ENCODE measurements around the gene SCLT1.
A peak's percentile ranks its signal among the peaks of the same experiment; 100 is the strongest.

Gene SCLT1

DNA sequence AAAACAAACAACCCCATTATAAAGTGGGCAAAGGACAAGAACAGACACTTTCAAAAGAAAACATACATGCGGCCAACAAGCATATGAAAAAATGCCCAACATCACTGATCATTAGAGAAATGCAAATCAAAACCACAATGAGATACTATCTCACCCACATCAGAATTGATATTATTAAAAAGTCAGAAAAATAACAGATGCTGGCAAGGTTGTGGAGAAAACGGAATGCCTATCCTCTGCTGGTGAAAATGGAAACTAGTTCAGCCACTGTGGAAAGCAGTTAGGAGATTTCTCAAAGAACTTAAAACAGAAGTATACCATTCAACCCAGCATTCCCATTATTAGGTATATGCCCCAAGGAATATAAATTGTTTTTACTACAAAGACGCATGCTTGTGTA lies 171.4 kb downstream of the SCLT1 start:
- Histone ChIP-seq H3K27ac (no peak overlapping the region), H3K27me3 (no peaks in the 10 kb centered on the region), H3K9ac (no peak overlapping the region), H4K20me1 (no peaks in the 10 kb centered on the region), H3K4me2 (no peak overlapping the region), H3K4me1 (peaks cover 0 to 15% (median 4%) of the 10 kb centered on the region in 10 experiments; a peak in 10 of 20 replicates), H3K9me3 (replicated peaks in 1 of 11) (peaks cover 0 to 17% (median 7%) of the 10 kb centered on the region in 11 experiments; a peak in 13 of 22 replicates), H3K36me3 (peaks cover 5 to 21% (median 14%) of the 10 kb centered on the region in 11 experiments; a peak in 20 of 22 replicates), H3K4me3 (no peak overlapping the region)
- TF ChIP-seq Cebpa-rat (IDR thresholded peaks at IDR 0.05) = no peak

DNA sequence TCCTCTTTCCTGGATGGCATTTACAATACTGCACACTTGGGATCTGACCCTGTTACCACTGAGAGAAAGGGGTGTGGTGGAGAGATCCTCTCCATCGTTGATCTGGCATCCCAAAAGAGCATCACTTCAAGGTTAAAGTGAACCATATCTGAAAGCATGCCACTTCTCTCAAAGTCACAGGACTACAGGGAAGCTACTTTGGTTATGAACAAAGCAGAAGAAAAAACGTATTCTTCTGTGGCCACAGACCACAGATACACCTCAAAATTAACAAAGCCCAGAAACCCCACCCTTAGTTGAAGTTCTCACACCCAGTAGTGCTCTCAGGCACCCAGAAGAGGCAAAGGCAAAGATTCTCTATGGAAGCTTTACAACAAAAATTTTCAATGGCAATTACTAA lies 175.6 kb downstream of the SCLT1 start:
- no peaks in the 10 kb centered on the region for H3K27me3 ChIP-seq
- H4K20me1 ChIP-seq = no peaks in the 10 kb centered on the region
- H3K4me3 ChIP-seq = no peak overlapping the region
- TF ChIP-seq Cebpa-rat (IDR thresholded peaks at IDR 0.05) = no peak
- H3K27ac ChIP-seq = peak overlapping the region in 1 of 11 experiments; percentile 74; a peak in 1 of 22 replicates
- peaks cover 0 to 55% (median 23%) of the 10 kb centered on the region in 10 experiments; a peak in 14 of 20 replicates for H3K4me1 ChIP-seq
- no peak overlapping the region for H3K9ac ChIP-seq
- peaks cover 0 to 3% (median 0%) of the 10 kb centered on the region in 11 experiments; a peak in 1 of 22 replicates for H3K36me3 ChIP-seq
- peak overlapping the region in 3 of 11 experiments; percentile 59 to 79 (median 64); a peak in 5 of 22 replicates for H3K4me2 ChIP-seq
- H3K9me3 ChIP-seq (replicated peaks in 1 of 11) = no peaks in the 10 kb centered on the region; a peak in 1 of 22 replicates

- peak overlapping the region in 5 of 11 experiments; percentile 10 to 74 (median 58); a peak in 8 of 22 replicates for H3K27ac ChIP-seq
- H3K9ac ChIP-seq = no peak overlapping the region
- peak overlapping the region in 6 of 11 experiments; percentile 26 to 79 (median 57); a peak in 10 of 22 replicates for H3K4me2 ChIP-seq
- H3K4me1 ChIP-seq = peaks cover 0 to 65% (median 26%) of the 10 kb centered on the region in 10 experiments; a peak in 14 of 20 replicates
- H3K9me3 ChIP-seq (replicated peaks in 1 of 11) = no peaks in the 10 kb centered on the region; a peak in 1 of 22 replicates
- no peak overlapping the region for H3K4me3 ChIP-seq
- TF ChIP-seq Cebpa-rat (IDR thresholded peaks at IDR 0.05) = no peak
- H3K36me3 ChIP-seq = peaks cover 0 to 3% (median 0%) of the 10 kb centered on the region in 11 experiments; a peak in 1 of 22 replicates
- H4K20me1 ChIP-seq = no peaks in the 10 kb centered on the region
- H3K27me3 ChIP-seq = no peaks in the 10 kb centered on the region
Measured at GRCh38 chr4:128916832-128917231, 176.5 kb downstream of the SCLT1 start.

DNA sequence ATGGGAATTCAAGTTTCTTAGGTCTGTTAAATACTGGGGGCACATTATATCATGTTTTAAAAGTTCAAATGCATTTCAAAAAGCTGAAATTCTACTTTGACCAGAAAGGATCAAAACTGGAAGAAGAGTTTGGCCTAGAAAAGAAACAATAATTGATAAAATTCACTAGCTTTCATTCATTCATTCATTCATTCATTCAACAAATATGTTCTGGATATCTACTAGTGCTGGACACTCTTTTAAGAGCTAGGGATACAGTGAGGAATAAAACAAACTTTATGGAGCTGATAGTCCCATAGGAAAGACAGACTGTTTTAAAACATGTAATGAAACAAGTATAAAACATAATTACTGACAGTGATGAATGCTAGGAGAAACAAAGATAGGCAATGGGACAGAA lies 177.8 kb downstream of the SCLT1 start:
- H3K9ac ChIP-seq = no peak overlapping the region

DNA sequence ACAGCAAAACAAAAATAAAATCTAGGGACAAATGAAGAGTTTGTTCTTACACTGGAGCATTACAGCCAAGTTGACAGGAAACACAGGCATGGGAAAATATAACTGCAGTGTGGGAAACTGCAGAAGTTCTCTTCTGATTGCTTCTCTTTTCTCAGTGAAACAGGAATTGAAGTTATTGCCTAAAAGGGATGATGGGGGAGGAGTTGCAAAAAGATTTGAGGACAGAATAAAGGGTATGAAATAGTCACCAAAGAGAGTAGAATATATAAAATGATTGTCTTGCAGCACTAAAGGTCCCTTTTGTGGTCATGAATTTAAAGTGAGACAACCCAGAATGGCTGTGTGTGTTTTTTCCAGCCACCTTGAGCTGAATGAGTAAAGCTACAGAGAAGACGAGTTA lies 180.1 kb downstream of the SCLT1 start:
- Histone ChIP-seq H3K27me3 (no peaks in the 10 kb centered on the region), H3K9ac (peak overlapping the region in 2 of 11 experiments; percentile 37 to 50; a peak in 2 of 22 replicates), H3K4me1 (peaks cover 0 to 74% (median 26%) of the 10 kb centered on the region in 10 experiments; a peak in 14 of 20 replicates), H4K20me1 (no peaks in the 10 kb centered on the region), H3K36me3 (peaks cover 0 to 10% (median 0%) of the 10 kb centered on the region in 11 experiments; a peak in 5 of 22 replicates), H3K4me3 (peak overlapping the region in 2 of 10 experiments; percentile 7 to 15; a peak in 1 of 20 replicates), H3K4me2 (peak overlapping the region in 7 of 11 experiments; percentile 5 to 92 (median 72); a peak in 12 of 22 replicates), H3K27ac (peak overlapping the region in 5 of 11 experiments; percentile 16 to 72 (median 39); a peak in 8 of 22 replicates), H3K9me3 (replicated peaks in 1 of 11) (no peaks in the 10 kb centered on the region; a peak in 1 of 22 replicates)
- no peak for TF ChIP-seq Cebpa-rat (IDR thresholded peaks at IDR 0.05)

More for the DNA sequence above, 177.8 kb downstream of the SCLT1 start:
- Histone ChIP-seq H3K36me3 (peaks cover 0 to 3% (median 0%) of the 10 kb centered on the region in 11 experiments; a peak in 1 of 22 replicates), H3K9me3 (replicated peaks in 1 of 11) (no peaks in the 10 kb centered on the region; a peak in 1 of 22 replicates), H4K20me1 (no peaks in the 10 kb centered on the region), H3K4me1 (peaks cover 0 to 68% (median 26%) of the 10 kb centered on the region in 10 experiments; a peak in 14 of 20 replicates), H3K27ac (no peak overlapping the region), H3K27me3 (no peaks in the 10 kb centered on the region), H3K4me2 (peak overlapping the region in 2 of 11 experiments; percentile 64 to 79; a peak in 2 of 22 replicates), H3K4me3 (no peak overlapping the region)
- TF ChIP-seq Cebpa-rat (IDR thresholded peaks at IDR 0.05) = no peak

DNA sequence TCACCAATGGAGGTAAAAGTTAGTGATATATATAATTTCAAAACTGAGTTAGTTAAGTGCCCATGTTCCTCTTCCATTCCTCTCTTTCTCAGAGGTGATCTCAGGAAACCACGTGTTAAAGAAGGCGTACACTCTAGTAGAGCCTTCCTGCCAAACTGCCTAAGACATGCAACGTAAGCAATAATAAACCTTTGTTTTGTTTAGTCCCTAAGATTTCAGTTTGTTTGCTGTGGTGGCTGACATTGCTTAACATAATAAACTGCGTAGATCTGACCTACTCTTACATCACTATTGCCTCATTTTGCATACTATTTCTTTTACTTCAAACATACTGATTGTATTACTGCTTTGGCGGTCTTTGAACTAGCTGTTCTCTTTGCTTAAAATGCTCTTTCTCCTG lies 184.6 kb downstream of the SCLT1 start:
- Histone ChIP-seq H3K4me2 (no peak overlapping the region; a peak in 1 of 22 replicates), H3K27me3 (no peaks in the 10 kb centered on the region), H3K4me3 (no peak overlapping the region), H3K9ac (no peak overlapping the region), H3K9me3 (replicated peaks in 1 of 11) (no peaks in the 10 kb centered on the region), H3K4me1 (peaks cover 0 to 46% (median 13%) of the 10 kb centered on the region in 10 experiments; a peak in 14 of 20 replicates), H4K20me1 (no peaks in the 10 kb centered on the region), H3K36me3 (peaks cover 0 to 10% (median 0%) of the 10 kb centered on the region in 11 experiments; a peak in 4 of 22 replicates), H3K27ac (no peak overlapping the region)
- no peak for TF ChIP-seq Cebpa-rat (IDR thresholded peaks at IDR 0.05)

GRCh38 chr4:128907981-128908380 lies 185.4 kb downstream of the SCLT1 start:
- peaks cover 0 to 10% (median 0%) of the 10 kb centered on the region in 11 experiments; a peak in 4 of 22 replicates for H3K36me3 ChIP-seq
- no peaks in the 10 kb centered on the region for H4K20me1 ChIP-seq
- no peak for TF ChIP-seq Cebpa-rat (IDR thresholded peaks at IDR 0.05)
- H3K4me1 ChIP-seq = peaks cover 0 to 38% (median 5%) of the 10 kb centered on the region in 10 experiments; a peak in 13 of 20 replicates
- H3K9me3 ChIP-seq (replicated peaks in 1 of 11) = no peaks in the 10 kb centered on the region
- no peak overlapping the region for H3K9ac ChIP-seq
- H3K4me2 ChIP-seq = no peak overlapping the region; a peak in 1 of 22 replicates
- no peak overlapping the region for H3K27ac ChIP-seq
- H3K27me3 ChIP-seq = no peaks in the 10 kb centered on the region
- no peak overlapping the region for H3K4me3 ChIP-seq

- peaks cover 0 to 24% (median 0%) of the 10 kb centered on the region in 10 experiments; a peak in 6 of 20 replicates for H3K4me1 ChIP-seq
Measured at GRCh38 chr4:128906581-128906980, 186.8 kb downstream of the SCLT1 start.

GRCh38 chr4:128904821-128905220 lies 188.5 kb downstream of the SCLT1 start:
- H3K27me3 ChIP-seq = no peaks in the 10 kb centered on the region
- H3K4me1 ChIP-seq = peaks cover 0 to 24% (median 0%) of the 10 kb centered on the region in 10 experiments; a peak in 6 of 20 replicates
- TF ChIP-seq Cebpa-rat (IDR thresholded peaks at IDR 0.05) = no peak
- H3K4me2 ChIP-seq = no peak overlapping the region
- H3K9me3 ChIP-seq (replicated peaks in 1 of 11) = no peaks in the 10 kb centered on the region
- no peak overlapping the region for H3K9ac ChIP-seq
- peaks cover 0 to 8% (median 3%) of the 10 kb centered on the region in 11 experiments; a peak in 6 of 22 replicates for H3K36me3 ChIP-seq
- no peaks in the 10 kb centered on the region for H4K20me1 ChIP-seq
- no peak overlapping the region for H3K27ac ChIP-seq
- H3K4me3 ChIP-seq = no peak overlapping the region

More at GRCh38 chr4:128906581-128906980, 186.8 kb downstream of the SCLT1 start:
- H3K36me3 ChIP-seq = peaks cover 0 to 10% (median 3%) of the 10 kb centered on the region in 11 experiments; a peak in 6 of 22 replicates
- no peak overlapping the region for H3K27ac ChIP-seq
- TF ChIP-seq Cebpa-rat (IDR thresholded peaks at IDR 0.05) = no peak
- no peaks in the 10 kb centered on the region for H3K27me3 ChIP-seq
- H3K4me3 ChIP-seq = no peak overlapping the region
- no peaks in the 10 kb centered on the region for H4K20me1 ChIP-seq
- no peaks in the 10 kb centered on the region for H3K9me3 ChIP-seq (replicated peaks in 1 of 11)
- no peak overlapping the region for H3K9ac ChIP-seq
- peak overlapping the region in 3 of 11 experiments; percentile 13 to 60 (median 46); a peak in 2 of 22 replicates for H3K4me2 ChIP-seq

Data from BLaER1 treated with 17β-estradiol and CSF1 and Interleukin-3, amounts not matched to agents 10 nM and 100 nM (cell line).